Measurements from ENCODE around the gene HTT. TPM values are rescaled to one million over a fixed set of nuclear protein-coding genes. Genes with fewer than 3 reads are reported as not detected.

HTT gene
- total and polyA plus RNA-seq, 2 of the 13 experiments (the other 11 are each of a cell fraction or from before 2014, with no cell fraction given) = 17.5 to 19.5 TPM

DNA sequence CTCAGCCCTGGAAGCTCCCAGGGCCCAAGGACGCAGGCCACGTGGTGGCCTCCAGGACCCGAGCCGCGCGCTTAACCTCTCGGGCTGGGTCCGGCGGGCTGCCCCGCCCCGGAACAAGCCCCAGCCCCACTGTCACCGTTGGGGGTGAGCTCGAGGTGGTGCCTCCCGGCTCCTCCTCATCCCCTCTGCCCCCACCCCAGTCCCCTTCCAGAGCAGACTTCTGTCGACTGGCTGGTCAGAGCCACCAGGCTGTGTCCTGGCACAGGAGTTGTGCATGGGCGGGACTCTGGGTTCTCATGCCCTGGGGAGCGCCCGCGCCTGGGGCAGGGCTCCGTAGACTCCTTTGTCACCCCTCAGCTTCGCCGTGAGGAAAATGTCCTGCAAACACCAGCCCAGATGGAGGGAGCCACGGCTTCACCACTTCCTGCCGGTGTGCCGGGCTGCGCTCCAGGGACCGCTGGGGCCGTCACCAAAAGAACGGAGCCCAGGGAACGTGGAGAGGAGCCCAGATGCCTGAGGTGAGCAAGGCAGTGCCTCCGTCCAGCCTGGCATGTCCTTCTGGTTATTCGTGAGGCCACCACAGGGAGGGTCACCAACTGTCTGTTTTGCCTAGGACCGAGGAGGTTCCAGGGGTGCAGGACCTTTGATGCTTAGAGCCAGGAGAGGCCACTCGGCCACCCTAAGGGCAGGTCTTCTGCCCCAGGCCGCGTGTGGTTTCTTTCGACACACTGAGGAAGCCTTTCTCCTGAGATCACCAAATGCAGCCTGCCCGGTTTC is 211.3 kb downstream of the HTT start (continued):
- TF ChIP-seq TBL1XR1 (IDR thresholded peaks at IDR 0.05; ENCODE audit: borderline replicate concordance, low read length, partially characterized antibody) (no peak), SP5 (CRISPR knock-in tag; IDR thresholded peaks at IDR 0.05; ENCODE audit: borderline replicate concordance, low read depth) (peak; percentile 90), ZNF878 (CRISPR knock-in tag; IDR thresholded peaks at IDR 0.05) (0 out of 2 replicates have a peak, but pooled peaks have one; percentile 5), ZNF556 (CRISPR knock-in tag; IDR thresholded peaks at IDR 0.05; ENCODE audit: borderline replicate concordance) (0 out of 2 replicates have a peak, but pooled peaks have one; percentile 74), GABPA (IDR thresholded peaks at IDR 0.05; ENCODE audit: low read depth, low read length) (no peak), GABPA (CRISPR knock-in tag; IDR thresholded peaks at IDR 0.05; ENCODE audit: low read depth) (peak; percentile 68), CBFB (CRISPR knock-in tag; IDR thresholded peaks at IDR 0.05) (peak; percentile 12; the same call in 1 of the 2 replicates), REPIN1 (CRISPR knock-in tag; IDR thresholded peaks at IDR 0.05; ENCODE audit: borderline replicate concordance, low read depth) (peak; percentile 38; the same call in 1 of the 2 replicates), RXRB (CRISPR knock-in tag; IDR thresholded peaks at IDR 0.05; ENCODE audit: borderline replicate concordance) (peak; percentile 39), HES4 (CRISPR knock-in tag; IDR thresholded peaks at IDR 0.05; ENCODE audit: borderline replicate concordance) (0 out of 2 replicates have a peak, but pooled peaks have one; percentile 23), ZFP82 (CRISPR knock-in tag; IDR thresholded peaks at IDR 0.05; ENCODE audit: borderline replicate concordance) (0 out of 2 replicates have a peak, but pooled peaks have one; percentile 44), ZNF160 (CRISPR knock-in tag; IDR thresholded peaks at IDR 0.05) (peak; percentile 68; the same call in 1 of the 2 replicates), SIX1 (CRISPR knock-in tag; IDR thresholded peaks at IDR 0.05; ENCODE audit: borderline replicate concordance) (0 out of 2 replicates have a peak, but pooled peaks have one; percentile 15), MIXL1 (CRISPR knock-in tag; IDR thresholded peaks at IDR 0.05) (no peak), MATR3 (CRISPR knock-in tag; IDR thresholded peaks at IDR 0.05) (no peak), ZNF451 (CRISPR knock-in tag; IDR thresholded peaks at IDR 0.05) (0 out of 2 replicates have a peak, but pooled peaks have one; percentile 30), ZNF616 (CRISPR knock-in tag; IDR thresholded peaks at IDR 0.05; ENCODE audit: low read depth) (no peak), HOXA3 (CRISPR knock-in tag; IDR thresholded peaks at IDR 0.05) (peak; percentile 78), SOX13 (IDR thresholded peaks at IDR 0.05) (no peak), SOX13 (CRISPR knock-in tag; conservative IDR thresholded peaks at IDR 0.05 in 1 of 2, IDR thresholded peaks at IDR 0.05 in 1 of 2) (peak in 1 of 2 experiments; percentile 65; a peak in 1 of 4 replicates), HNRNPK (IDR thresholded peaks at IDR 0.05; ENCODE audit: low read depth, low read length, poor library complexity, severe bottlenecking) (peak; percentile 65), RBM39 (IDR thresholded peaks at IDR 0.05; ENCODE audit: low read depth, low read length, poor library complexity, severe bottlenecking) (peak; percentile 32), RARG (CRISPR knock-in tag; IDR thresholded peaks at IDR 0.05; ENCODE audit: low read depth) (no peak), ZNF678 (CRISPR knock-in tag; IDR thresholded peaks at IDR 0.05) (0 out of 2 replicates have a peak, but pooled peaks have one; percentile 28), ZNF543 (CRISPR knock-in tag; IDR thresholded peaks at IDR 0.05) (peak; percentile 80; the same call in 1 of the 2 replicates), ZNF749 (CRISPR knock-in tag; IDR thresholded peaks at IDR 0.05; ENCODE audit: borderline replicate concordance) (0 out of 2 replicates have a peak, but pooled peaks have one; percentile 26)
- TF ChIP-seq, protein P1, sequence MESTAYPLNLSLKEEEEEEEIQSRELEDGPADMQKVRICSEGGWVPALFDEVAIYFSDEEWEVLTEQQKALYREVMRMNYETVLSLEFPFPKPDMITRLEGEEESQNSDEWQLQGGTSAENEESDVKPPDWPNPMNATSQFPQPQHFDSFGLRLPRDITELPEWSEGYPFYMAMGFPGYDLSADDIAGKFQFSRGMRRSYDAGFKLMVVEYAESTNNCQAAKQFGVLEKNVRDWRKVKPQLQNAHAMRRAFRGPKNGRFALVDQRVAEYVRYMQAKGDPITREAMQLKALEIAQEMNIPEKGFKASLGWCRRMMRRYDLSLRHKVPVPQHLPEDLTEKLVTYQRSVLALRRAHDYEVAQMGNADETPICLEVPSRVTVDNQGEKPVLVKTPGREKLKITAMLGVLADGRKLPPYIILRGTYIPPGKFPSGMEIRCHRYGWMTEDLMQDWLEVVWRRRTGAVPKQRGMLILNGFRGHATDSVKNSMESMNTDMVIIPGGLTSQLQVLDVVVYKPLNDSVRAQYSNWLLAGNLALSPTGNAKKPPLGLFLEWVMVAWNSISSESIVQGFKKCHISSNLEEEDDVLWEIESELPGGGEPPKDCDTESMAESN (CRISPR knock-in tag; conservative IDR thresholded peaks at IDR 0.05) = 0 out of 2 replicates have a peak, but pooled peaks have one; percentile 43
- TF ChIP-seq, protein P2, sequence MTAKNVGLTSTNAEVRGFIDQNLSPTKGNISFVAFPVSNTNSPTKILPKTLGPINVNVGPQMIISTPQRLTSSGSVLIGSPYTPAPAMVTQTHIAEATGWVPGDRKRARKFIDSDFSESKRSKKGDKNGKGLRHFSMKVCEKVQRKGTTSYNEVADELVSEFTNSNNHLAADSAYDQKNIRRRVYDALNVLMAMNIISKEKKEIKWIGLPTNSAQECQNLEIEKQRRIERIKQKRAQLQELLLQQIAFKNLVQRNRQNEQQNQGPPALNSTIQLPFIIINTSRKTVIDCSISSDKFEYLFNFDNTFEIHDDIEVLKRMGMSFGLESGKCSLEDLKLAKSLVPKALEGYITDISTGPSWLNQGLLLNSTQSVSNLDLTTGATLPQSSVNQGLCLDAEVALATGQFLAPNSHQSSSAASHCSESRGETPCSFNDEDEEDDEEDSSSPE (CRISPR knock-in tag; IDR thresholded peaks at IDR 0.05) = peak; percentile 90

Measured in HepG2 (cell line).